GM12878 (cell line): Measurements from ENCODE around the gene KIZ. TPM values are rescaled to one million over a fixed set of nuclear protein-coding genes. Genes with fewer than 3 reads are reported as not detected.

Experiments used
- ATAC-seq: fragments of 200-7000 bp; cut with Tn5 transposase; 3 replicates; pipeline ENCODE4 v1.9.1; 2020; ENCODE audit warnings: mild to moderate bottlenecking, moderate library complexity
- BruUV-seq: library from RNA; stranded (reverse); fragments of 400-500 nt; replicated peaks from 2 replicates; lab custom pipeline; 2021; lab: Mats Ljungman, UMichigan
- CTCF ChIA-PET: fragments of 300-600 bp; sonication (Branson Sonifier 250); formaldehyde crosslinking; extraction: SDS; loops from one replicate; lab custom pipeline; 2021; ENCODE audit warnings: inconsistent platforms; lab: Yijun Ruan, JAX
- POLR2A ChIA-PET: fragments of 350-600 bp; formaldehyde crosslinking; extraction: SDS; loops from one replicate; lab custom pipeline; 2021; ENCODE audit warnings: inconsistent platforms; lab: Charles Lee
- RAD21 ChIA-PET: fragments of 300-600 bp; sonication (Branson Sonifier 250); formaldehyde crosslinking; loops from one replicate; lab custom pipeline; 2023; ENCODE audit warnings: antibody characterized with exemption; ENCODE audit not compliant: unreplicated experiment; lab: Charles Lee
- SMC1A ChIA-PET: fragments of 300-600 bp; sonication (Branson Sonifier 250); formaldehyde crosslinking; loops from one replicate; lab custom pipeline; 2023; ENCODE audit not compliant: unreplicated experiment, uncharacterized antibody; lab: Charles Lee
- DNase-seq: peaks from one replicate; pipeline ENCODE4 v3.0.0-alpha.2; 2011; ENCODE audit warnings: low read depth, low spot score
- FAIRE-seq: peaks from 3 replicates; lab custom pipeline; 2011; peaks lifted over from hg19 to GRCh38; lab: Jason Lieb, UNC
- H2AFZ ChIP-seq: 2 replicates; pipeline ENCODE4 v1.6.0; 2011; ENCODE audit warnings: low read depth, low read length, control low read depth; ENCODE audit not compliant: control insufficient read depth
- H3K27ac ChIP-seq: 2 replicates; pipeline ENCODE4 v1.5.1; 2011; ENCODE audit warnings: control low read depth; ENCODE audit not compliant: control insufficient read depth, insufficient read depth
- H3K27me3 ChIP-seq, 2 experiments: replicated peaks in 1 of 2; 2 replicates each; pipeline versions ENCODE4 v1.6.0 to v1.6.1; 2011; ENCODE audit warnings: low read length in 1 of 2; ENCODE audit not compliant: control insufficient read depth in 2 of 2, insufficient read depth in 2 of 2
- H3K36me3 ChIP-seq, 2 experiments: 2 replicates each; pipeline ENCODE4 v1.5.1; 2011; ENCODE audit warnings: low read length in 1 of 2; ENCODE audit not compliant: control insufficient read depth in 2 of 2, insufficient read depth in 2 of 2
- H3K4me1 ChIP-seq: 2 replicates; pipeline ENCODE4 v1.6.1; 2011; ENCODE audit warnings: mild to moderate bottlenecking, low read length, moderate library complexity, mixed read lengths; ENCODE audit not compliant: control insufficient read depth, insufficient read depth
- H3K4me2 ChIP-seq: 2 replicates; pipeline ENCODE4 v1.6.0; 2011; ENCODE audit warnings: control low read depth; ENCODE audit not compliant: control insufficient read depth, insufficient read depth
- H3K4me3 ChIP-seq: fragments of 200-600 bp; sonication (generic); 2 replicates; pipeline ENCODE4 v1.5.1; 2016
- H3K79me2 ChIP-seq: 2 replicates; pipeline ENCODE4 v1.6.0; 2011; ENCODE audit warnings: low read length; ENCODE audit not compliant: control insufficient read depth, insufficient read depth
- H3K9ac ChIP-seq: 2 replicates; pipeline ENCODE4 v1.8.0; 2011; ENCODE audit warnings: low read length, control low read depth, mixed read lengths; ENCODE audit not compliant: control insufficient read depth, insufficient read depth
- H3K9me3 ChIP-seq: replicated peaks from 3 replicates; pipeline ENCODE4 v1.5.1; 2011; ENCODE audit warnings: mild to moderate bottlenecking, low read length; ENCODE audit not compliant: control insufficient read depth, insufficient read depth
- H4K20me1 ChIP-seq: 2 replicates; pipeline ENCODE4 v1.6.0; 2011; ENCODE audit not compliant: control insufficient read depth, insufficient read depth
- FOS ChIP-seq: IDR thresholded peaks from 3 replicates; pipeline ENCODE4 v1.6.1; 2011; ENCODE audit warnings: borderline replicate concordance; ENCODE audit not compliant: insufficient read length; ENCODE audit errors: extremely low read depth
- GATAD2B ChIP-seq: fragments of 450-650 bp; conservative IDR thresholded peaks from 2 replicates; pipeline ENCODE4 v1.6.1; 2017; ENCODE audit warnings: low read depth, mild to moderate bottlenecking, moderate library complexity
- MEF2B ChIP-seq: fragments of 450-650 bp; IDR thresholded peaks from 2 replicates; pipeline ENCODE4 v1.6.1; 2018; ENCODE audit warnings: mild to moderate bottlenecking, moderate library complexity; ENCODE audit not compliant: partially characterized antibody, poor library complexity, severe bottlenecking
- ZNF384 ChIP-seq: IDR thresholded peaks from 2 replicates; pipeline ENCODE4 v1.6.1; 2012; ENCODE audit warnings: low read depth, mild to moderate bottlenecking, low read length, improper control_type of control experiment, borderline replicate concordance
- WGBS: methylation state at CpG from one replicate; pipeline ENCODE4 v1.1.6; 2016; ENCODE audit warnings: low lambda C conversion rate; ENCODE audit not compliant: insufficient replicate concordance, insufficient coverage; ENCODE audit errors: missing lambda C conversion rate; 5-methylcytosine and 5-hydroxymethylcytosine counted together
- in situ Hi-C: fragments of 300-500 bp; cut with MboI; formaldehyde crosslinking; loops from 9 replicates; pipeline ENCODE4 v1.14.3; 2018; ENCODE audit warnings: mixed read lengths
- intact Hi-C: fragments of 100-400 bp; cut with micrococcal nuclease; formaldehyde crosslinking; loops from one replicate; pipeline ENCODE4 v1.14.2; 2022; ENCODE audit not compliant: unreplicated experiment
- polyA plus RNA-seq, 11 experiments: library from polyadenylated mRNA; depleted of rRNA in 4 of 11; unstranded in 6 of 11; stranded (reverse) in 5 of 11; fragments of >200 nt; fragmentation: Nextera tagmentation in 4 of 11; fragmentation: Illumina TruSeq in 1 of 11; extraction: Ambion mirVana in 4 of 11; extraction: Trizol in 1 of 11; gene quantifications; 1 replicate in 1 of 11; 2 replicates in 10 of 11; pipeline versions ENCODE4 v1.2.1 to v1.2.3, GENCODE V29; 2011 to 2016; ENCODE audit warnings: inconsistent platforms in 2 of 11, missing spikeins in 2 of 11, low read depth in 1 of 11
- total RNA-seq, 4 experiments: library from RNA; depleted of rRNA in 3 of 4; stranded (reverse); fragments of >200 nt in 3 of 4; fragmentation: Illumina TruSeq in 1 of 4; extraction: Trizol in 1 of 4; gene quantifications; 2 replicates each; pipeline versions ENCODE4 v1.2.1 to v1.2.3, GENCODE V29; 2013 to 2021
- TF ChIP-seq, protein P1 (sequence below): IDR thresholded peaks from 2 replicates; pipeline ENCODE4 v1.6.1; 2012; ENCODE audit warnings: low read length, inconsistent platforms
- TF ChIP-seq, protein P2 (sequence below): IDR thresholded peaks from 2 replicates; pipeline ENCODE4 v1.6.1; 2012; ENCODE audit warnings: improper control_type of control experiment, low read depth, low read length; ENCODE audit not compliant: insufficient replicate concordance

The KIZ gene
- total and polyA plus RNA-seq, 10 of the 15 experiments (the other 5 are each of a cell fraction or from before 2014, with no cell fraction given), result 2.7 to 11.0 (median 7.3) TPM

DNA sequence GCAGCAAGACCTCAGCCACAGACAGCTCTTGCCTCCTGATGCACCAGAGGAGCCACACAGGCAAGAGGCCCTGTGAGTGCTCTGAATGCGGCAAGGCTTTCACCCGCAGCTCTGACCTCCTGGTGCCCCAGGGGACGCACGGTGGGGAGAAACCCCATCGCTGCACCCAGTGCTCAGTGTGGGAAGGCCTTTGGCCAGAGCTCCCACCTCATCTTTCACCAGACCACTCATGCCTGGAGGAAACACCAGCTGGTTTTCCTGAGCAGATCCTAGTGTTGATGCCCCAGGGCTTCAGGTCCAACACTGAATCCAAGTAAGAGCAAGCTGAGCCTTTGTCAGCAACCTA is 140.3 kb downstream of the KIZ start (continued):
- no peak for TF ChIP-seq ZNF384
- TF ChIP-seq FOS, result no peak

DNA sequence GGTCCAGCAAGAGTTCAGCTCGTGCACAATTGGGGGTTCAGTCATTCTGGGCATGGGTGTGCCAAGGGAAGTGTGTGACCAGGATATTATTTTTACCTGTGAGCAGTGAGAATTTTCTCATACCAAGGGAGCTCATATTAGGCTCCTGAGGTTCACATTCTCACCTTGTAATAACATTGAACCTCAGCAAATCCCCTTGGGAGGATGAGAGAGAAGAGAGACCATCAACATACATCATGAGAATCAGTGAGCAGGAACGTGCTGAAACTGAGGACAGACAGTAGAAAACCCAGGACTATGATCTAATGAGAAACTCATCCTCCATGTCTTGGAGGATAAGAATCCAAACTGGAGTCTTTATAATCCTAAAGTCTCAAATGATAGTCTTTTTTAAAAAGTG is 143.9 kb downstream of the KIZ start:
- DNase-seq, result no peak
- no peak overlapping the region for H3K9ac ChIP-seq
- no peaks in the 10 kb centered on the region; a peak in 1 of 4 replicates for H3K27me3 ChIP-seq
- FAIRE-seq, result no peak
- H3K79me2 ChIP-seq, result no peaks in the 10 kb centered on the region
- H3K9me3 ChIP-seq, result peaks cover 4% of the 10 kb centered on the region; the same call in 1 of the 3 replicates
- peaks cover 30% of the 10 kb centered on the region for H3K4me1 ChIP-seq
- BruUV-seq, result no TSS peak
- intact Hi-C loops, result no loop called here
- CTCF ChIA-PET, result interaction anchor here (0.5 to 1.9 kb wide), 2 partner anchors 34 to 408 kb away, joined by 3 to 6 read pairs; no protein-coding TSS in a partner anchor
- H3K36me3 ChIP-seq, result no peaks in the 10 kb centered on the region
- H4K20me1 ChIP-seq, result no peaks in the 10 kb centered on the region
- no peak for ATAC-seq
- H3K4me2 ChIP-seq, result no peak overlapping the region
- H2AFZ ChIP-seq, result no peak overlapping the region
- 5% methylated on average over 2 of the region's 2 CpGs for WGBS
- in situ Hi-C loops, result no loop called here
- RAD21 ChIA-PET, result no interaction called here
- POLR2A ChIA-PET, result interaction anchor here (0.6 kb wide), 1 partner anchor 35 kb away, joined by 7 read pairs; no protein-coding TSS in a partner anchor
- H3K4me3 ChIP-seq, result no peak overlapping the region
- no peak overlapping the region for H3K27ac ChIP-seq
- SMC1A ChIA-PET, result interaction anchor here (0.8 kb wide), 1 partner anchor 37 kb away, joined by 4 read pairs; no protein-coding TSS in a partner anchor
- TF ChIP-seq, protein P1, sequence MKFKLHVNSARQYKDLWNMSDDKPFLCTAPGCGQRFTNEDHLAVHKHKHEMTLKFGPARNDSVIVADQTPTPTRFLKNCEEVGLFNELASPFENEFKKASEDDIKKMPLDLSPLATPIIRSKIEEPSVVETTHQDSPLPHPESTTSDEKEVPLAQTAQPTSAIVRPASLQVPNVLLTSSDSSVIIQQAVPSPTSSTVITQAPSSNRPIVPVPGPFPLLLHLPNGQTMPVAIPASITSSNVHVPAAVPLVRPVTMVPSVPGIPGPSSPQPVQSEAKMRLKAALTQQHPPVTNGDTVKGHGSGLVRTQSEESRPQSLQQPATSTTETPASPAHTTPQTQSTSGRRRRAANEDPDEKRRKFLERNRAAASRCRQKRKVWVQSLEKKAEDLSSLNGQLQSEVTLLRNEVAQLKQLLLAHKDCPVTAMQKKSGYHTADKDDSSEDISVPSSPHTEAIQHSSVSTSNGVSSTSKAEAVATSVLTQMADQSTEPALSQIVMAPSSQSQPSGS, result no peak
- TF ChIP-seq GATAD2B (0 out of 2 replicates have a peak, but pooled peaks have one; percentile 34), MEF2B (peak; percentile 87)
- TF ChIP-seq, protein P2, sequence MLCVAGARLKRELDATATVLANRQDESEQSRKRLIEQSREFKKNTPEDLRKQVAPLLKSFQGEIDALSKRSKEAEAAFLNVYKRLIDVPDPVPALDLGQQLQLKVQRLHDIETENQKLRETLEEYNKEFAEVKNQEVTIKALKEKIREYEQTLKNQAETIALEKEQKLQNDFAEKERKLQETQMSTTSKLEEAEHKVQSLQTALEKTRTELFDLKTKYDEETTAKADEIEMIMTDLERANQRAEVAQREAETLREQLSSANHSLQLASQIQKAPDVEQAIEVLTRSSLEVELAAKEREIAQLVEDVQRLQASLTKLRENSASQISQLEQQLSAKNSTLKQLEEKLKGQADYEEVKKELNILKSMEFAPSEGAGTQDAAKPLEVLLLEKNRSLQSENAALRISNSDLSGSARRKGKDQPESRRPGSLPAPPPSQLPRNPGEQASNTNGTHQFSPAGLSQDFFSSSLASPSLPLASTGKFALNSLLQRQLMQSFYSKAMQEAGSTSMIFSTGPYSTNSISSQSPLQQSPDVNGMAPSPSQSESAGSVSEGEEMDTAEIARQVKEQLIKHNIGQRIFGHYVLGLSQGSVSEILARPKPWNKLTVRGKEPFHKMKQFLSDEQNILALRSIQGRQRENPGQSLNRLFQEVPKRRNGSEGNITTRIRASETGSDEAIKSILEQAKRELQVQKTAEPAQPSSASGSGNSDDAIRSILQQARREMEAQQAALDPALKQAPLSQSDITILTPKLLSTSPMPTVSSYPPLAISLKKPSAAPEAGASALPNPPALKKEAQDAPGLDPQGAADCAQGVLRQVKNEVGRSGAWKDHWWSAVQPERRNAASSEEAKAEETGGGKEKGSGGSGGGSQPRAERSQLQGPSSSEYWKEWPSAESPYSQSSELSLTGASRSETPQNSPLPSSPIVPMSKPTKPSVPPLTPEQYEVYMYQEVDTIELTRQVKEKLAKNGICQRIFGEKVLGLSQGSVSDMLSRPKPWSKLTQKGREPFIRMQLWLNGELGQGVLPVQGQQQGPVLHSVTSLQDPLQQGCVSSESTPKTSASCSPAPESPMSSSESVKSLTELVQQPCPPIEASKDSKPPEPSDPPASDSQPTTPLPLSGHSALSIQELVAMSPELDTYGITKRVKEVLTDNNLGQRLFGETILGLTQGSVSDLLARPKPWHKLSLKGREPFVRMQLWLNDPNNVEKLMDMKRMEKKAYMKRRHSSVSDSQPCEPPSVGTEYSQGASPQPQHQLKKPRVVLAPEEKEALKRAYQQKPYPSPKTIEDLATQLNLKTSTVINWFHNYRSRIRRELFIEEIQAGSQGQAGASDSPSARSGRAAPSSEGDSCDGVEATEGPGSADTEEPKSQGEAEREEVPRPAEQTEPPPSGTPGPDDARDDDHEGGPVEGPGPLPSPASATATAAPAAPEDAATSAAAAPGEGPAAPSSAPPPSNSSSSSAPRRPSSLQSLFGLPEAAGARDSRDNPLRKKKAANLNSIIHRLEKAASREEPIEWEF, result peak; percentile 16
